Measurements from ENCODE around the gene GPR37.

GPR37 gene

GRCh38 chr7:124724507-124725192, 40.9 kb downstream of the GPR37 start:
- no peak for DNase-seq (ENCODE audit: low read depth, low spot score)

- DNase-seq (ENCODE audit: low read depth, low spot score) = no peak
Measured at GRCh38 chr7:124724079-124724478, 41.5 kb downstream of the GPR37 start.

GRCh38 chr7:124723012-124723411, 42.6 kb downstream of the GPR37 start:
- DNase-seq (ENCODE audit: low read depth, low spot score) = no peak

GRCh38 chr7:124722292-124722691, 43.3 kb downstream of the GPR37 start:
- no peak for DNase-seq (ENCODE audit: low read depth, low spot score)

DNA sequence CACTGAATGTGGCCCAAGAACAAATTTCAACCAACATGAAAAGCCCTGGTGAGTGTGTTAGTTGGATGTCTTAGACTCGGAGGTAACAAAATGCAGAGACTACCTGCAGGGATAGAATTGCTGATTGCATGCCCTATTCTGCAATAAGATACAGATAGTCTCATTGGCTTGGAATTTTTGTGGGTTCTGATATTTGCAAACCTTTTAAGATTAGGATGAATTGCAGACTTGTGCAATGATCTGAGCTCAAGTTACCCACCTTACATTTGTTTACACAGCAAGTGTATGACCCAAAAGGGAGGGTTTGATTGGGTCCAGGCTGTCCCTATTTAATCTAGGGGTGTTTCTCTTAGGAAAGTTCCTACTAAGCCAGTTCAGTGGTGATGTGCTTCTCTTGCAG, 45.4 kb downstream of the GPR37 start:
- no peak for DNase-seq (ENCODE audit: low read depth, low spot score)

DNA sequence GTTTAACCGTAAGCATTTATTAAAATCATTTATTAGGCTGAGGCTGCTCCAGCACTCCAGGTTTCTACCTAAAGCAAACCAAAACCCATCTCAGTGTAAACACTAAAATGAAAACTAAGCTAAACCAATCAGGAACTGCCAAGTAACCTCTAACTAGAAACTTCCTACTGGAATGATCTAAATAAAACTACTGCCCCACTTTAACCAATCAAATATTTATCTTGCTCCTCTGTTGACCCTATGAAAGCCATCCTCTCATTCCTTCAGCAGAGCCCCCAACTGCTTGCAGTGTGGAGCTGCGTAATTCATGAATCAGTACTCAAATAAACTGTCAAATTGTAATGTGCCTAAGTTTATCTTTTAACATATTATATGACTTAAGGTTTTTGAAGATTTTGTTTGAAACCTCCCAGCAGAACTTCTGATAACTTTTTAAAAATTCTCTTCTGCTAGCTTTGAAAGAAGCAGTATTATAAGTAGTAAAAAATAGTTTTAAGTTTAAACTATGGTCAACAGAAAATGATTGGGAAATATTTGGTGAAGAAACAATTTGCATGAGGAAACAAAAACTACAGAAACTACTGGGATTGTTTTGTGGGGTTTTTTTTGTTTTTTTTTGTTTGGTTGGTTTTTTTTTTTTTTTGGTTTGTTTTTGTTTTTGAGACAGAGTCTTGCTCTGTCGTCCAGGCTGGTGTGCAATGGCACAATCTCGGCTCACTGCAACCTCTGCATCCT, 47.4 kb downstream of the GPR37 start:
- DNase-seq (ENCODE audit: low read depth, low spot score) = no peak

DNA sequence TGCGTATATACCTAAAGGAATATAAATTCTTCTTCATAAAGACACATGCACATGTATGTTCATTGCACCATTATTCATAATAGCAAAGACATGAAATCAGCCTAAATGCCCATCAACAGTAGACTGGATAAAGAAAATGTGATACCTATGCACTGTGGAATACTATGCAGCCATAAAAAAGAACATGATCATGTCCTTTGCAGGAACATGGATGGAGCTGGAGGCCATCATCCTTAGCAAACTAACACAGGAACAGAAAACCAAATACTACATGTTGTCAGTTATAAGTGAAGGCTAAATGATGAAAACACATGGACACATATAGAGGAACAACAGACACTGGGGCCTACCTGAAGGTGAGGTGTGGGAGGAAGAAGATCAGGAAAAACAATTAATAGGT, 48.7 kb downstream of the GPR37 start:
- DNase-seq (ENCODE audit: low read depth, low spot score) = no peak

DNA sequence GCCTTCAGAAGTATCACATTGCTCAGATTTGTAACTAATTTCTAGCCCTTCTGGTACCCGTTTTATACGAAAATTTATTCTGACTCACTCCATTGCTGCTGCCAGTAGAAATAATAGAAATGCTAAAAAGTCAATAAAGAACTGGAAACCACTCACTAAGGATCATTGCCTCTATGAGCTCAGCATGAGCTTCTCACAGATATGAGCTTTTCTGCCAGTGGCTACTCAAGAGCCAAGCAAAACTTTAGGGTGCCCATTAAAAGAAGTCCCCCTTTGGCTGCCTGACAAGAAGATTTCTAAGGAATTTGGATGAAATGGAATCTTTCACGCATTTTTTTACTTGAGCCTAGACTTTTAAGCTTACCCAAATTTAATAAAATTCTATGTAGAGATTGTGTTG, 52.5 kb downstream of the GPR37 start:
- no peak for DNase-seq (ENCODE audit: low read depth, low spot score)

DNA sequence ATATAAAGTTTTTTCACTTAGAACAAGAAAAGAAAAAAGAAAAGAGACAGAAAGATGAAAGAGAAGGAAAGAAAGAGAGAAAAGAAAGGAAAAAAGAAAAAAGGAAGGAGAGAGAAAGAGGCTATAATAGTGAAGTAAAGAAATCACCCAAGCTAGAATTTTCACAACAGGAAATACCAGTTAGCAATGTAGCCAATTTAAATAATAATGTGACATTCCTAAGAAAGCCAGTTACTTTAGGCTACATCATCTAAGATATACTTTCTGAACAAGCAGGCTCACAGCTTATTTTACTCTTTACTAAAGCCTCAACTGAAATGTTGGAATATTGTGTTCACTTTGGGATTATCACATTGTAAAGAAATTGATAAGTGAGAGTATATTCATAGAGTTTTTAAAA, 53.6 kb downstream of the GPR37 start:
- DNase-seq (ENCODE audit: low read depth, low spot score) = no peak

DNA sequence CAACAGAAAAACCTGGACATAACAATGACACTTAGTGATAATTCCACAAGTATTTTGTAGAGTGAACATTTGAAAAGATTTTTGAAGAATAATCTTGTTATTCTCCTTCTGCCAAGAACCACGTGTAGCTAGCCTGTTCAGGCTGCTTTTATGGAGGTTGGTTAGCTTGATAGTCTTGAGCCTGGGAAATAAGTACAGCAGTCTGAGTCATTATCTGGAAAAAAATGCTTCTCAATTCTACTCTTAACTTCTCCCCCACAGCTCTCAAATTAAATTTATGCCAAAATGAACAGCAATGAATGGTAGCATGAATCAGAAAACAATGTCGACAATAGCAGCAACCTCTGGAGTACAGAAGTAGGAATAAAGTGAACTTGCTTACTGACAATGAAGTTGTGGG, 63.2 kb downstream of the GPR37 start:
- DNase-seq (ENCODE audit: low read depth, low spot score) = no peak

GRCh38 chr7:124701955-124702354, 63.6 kb downstream of the GPR37 start:
- no peak for DNase-seq (ENCODE audit: low read depth, low spot score)

DNA sequence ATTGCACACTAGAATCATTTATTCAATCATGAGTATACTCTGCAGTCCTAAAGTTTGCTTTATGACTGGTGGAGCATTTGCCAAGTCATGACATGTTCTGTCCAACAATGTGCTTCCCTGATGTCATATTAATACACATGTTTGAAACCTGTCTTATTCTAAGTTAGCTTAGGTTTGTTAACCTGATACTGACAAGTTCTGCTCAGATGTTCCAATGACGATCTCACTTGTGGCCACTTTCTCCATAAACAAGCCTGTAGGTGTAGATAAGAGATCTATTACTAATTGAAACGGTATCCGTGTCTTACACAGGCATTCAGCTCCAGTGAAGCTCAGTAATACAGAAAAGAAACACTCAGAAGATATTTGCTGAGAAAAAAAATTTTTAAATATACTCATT, 64.9 kb downstream of the GPR37 start:
- DNase-seq (ENCODE audit: low read depth, low spot score) = no peak

- no peak for DNase-seq (ENCODE audit: low read depth, low spot score)
Measured at GRCh38 chr7:124698964-124699363, 66.6 kb downstream of the GPR37 start.

- DNase-seq (ENCODE audit: low read depth, low spot score) = no peak
Measured at GRCh38 chr7:124697746-124698145, 67.8 kb downstream of the GPR37 start.
